HG03354 (cell line): Measurements from ENCODE around the gene WDR70.
"Not testable (repeated sequence)": the region's sequence is repeated elsewhere in the genome, so short reads cannot be mapped to it uniquely, and the experiment has no call there.

Experiments used
- ATAC-seq: cut with Tn5 transposase; IDR thresholded peaks from one replicate; pipeline ENCODE4 v1.9.1; 2021; ENCODE audit warnings: mild to moderate bottlenecking; ENCODE audit not compliant: unreplicated experiment, poor library complexity, severe bottlenecking

Gene WDR70

DNA sequence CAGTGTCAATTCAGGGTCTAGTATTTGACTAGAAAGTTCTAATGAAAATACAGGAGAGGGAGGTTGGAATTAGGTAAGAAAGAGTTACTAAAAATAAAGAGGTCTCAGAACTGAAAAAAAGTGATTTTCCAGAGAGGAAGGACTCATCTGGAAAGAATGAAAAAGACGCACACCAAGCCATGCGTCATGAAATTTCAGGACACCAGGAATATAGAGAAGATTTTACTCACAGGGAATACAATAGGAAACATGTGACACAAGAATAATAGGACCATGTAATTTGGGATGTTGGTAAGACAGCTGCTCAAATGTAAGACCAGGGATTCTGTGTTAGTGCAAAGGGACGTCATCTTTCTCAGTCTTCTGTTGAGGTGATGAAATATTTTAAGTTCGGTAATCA lies 236.1 kb downstream of the WDR70 start:
- no peak for ATAC-seq

DNA sequence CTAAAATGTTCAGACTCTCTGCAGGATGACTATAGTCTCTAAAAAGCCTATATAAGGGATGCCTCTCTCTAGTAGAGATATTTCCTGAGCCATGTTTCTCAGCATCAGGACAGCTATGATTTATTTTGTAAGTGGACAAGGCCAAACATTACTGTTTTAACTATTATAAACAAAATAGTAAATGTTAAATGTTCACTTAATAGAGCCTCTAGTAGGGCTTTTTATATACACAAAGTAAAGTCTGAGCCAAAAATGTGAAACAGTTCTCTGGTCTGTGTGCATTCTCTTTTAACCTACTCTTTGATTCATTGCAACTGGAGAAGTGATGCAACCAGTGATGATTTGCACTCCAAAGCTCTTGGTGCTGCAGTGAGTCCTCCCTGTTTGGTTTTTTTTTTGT lies 240.2 kb downstream of the WDR70 start:
- no peak for ATAC-seq

DNA sequence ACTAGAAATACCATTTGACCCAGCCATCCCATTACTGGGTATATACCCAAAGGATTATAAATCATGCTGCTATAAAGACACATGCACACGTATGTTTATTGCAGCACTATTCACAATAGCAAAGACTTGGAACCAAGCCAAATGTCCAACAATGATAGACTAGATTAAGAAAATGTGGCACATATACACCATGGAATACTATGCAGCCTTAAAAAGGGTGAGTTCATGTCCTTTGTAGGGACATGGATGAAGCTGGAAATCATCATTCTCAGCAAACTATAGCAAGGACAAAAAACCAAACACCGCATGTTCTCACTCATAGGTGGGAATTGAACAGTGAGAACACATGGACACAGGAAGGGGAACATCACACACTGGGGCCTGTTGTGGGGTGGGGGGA lies 243.2 kb downstream of the WDR70 start:
- not testable (repeated sequence) for ATAC-seq

DNA sequence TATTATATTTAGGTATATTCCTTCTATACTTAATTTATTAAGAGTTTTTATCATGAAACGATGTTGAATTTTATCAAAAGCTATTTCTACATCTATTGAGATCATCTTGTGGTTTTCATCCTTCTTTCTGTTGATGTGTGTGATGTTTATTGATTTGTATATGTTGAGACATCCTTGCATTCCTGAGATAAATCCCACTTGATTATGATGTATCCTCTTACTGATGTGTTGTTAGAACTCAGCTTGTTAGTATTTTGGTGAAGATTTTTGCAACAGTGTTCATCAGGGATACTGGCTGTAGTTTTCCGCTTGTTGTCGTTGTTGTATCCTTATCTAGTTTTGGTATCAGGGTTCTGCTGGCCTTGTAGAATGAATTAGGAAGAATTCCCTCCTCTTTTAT lies 247.1 kb downstream of the WDR70 start:
- ATAC-seq: no peak

DNA sequence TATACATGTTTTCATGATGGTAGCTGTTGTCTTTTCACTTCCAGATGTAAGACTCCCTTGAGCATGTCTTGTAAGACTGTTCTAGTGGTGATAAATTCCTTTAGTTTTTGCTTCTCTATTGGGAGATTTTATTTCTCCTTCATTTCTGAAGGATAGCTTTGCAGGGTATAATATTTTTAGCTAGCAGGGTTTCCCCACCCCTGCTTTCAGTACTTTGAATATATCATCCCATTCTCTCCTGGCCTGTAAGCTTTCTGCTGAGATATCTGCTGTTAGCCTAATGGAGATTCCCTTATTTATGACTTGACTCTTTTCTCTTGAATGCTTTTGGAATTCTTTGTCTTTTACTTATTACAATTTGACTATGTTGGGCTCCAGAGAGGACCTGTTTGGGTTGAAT lies 249.8 kb downstream of the WDR70 start:
- no peak for ATAC-seq

DNA sequence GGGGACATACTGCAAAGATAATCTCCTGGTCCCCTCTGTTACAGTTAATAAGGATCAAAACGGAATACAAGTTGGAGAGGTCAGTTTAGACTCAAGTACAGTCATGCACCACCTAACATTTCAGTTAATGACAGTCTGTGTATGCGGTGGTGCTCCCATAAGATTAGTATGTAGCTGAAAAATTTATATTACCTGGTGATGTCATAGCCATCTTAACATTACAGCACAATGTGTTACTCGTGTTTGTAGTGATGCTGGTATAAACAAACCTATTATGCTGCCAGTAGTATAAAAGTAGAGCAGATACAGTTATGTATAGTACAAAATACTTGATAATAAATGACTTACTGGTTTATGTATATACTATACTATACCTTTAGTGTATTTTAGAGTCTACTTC lies 252.8 kb downstream of the WDR70 start:
- ATAC-seq: no peak

DNA sequence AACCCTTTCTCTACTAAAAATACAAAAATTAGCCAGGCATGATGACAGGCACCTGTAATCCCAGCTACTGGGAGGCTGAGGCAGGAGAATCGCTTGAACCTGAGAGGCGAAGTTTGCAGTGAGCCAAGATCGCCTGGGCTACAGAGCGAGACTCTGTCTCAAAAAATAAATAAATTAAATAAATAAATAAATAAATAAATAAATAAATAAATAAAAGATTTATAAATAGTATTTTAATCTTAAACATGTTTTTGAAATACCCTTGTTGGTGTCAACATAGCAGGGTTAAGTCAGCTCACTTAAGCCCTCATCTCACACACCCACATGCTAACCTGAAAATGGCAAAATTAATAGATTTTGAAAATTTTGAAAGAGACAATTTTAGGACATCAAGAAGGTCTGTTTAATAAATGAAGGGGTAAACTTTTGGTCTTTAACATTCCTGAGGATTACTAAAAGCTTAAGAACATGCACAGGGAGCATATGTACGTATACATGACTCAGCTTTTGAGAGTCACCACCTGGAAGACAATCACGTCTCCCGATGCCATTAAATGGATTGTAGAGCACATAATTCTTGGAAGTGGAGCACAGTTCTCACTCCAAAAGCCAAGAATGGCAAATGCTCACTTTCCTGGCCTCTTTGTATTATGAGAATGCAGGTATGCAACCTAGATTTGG lies 258.2 kb downstream of the WDR70 start:
- no peak for ATAC-seq

DNA sequence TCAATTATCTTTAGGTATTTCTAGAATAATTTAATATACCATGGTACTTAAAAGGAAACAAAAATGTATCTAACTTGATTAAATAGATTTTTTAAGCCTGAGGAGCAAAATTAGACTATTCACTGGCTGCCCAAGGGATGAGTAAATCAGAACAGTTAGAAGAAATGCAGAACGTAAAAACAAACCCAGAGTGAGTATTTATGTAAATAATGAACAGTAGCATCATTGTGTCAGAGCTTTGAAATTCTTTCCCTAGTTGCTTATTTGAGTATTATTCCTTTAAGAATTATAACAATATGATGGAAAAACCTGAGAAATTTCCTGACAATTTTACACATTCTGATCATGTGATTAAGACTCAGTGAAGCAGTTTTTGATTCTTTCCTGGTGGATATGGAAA lies 259.8 kb downstream of the WDR70 start:
- ATAC-seq: no peak

DNA sequence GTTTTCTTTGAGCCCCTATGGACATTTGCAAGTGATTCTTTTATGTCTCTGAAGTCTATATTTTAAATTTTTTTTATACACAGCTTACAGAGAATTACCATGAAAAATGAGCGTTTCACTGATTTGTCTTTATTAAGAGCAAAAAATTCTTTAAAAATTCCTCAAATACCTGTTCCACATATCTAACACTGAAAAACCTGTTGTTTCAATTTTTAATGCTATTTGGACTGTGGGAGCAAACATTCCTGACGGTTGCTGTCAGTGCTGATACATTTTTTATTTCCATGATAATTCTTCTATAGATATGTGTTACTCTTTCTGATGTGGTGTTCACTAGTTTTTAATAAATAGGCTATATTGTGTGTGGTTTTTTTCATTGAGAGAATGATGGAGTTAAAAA lies 261.0 kb downstream of the WDR70 start:
- no peak for ATAC-seq

DNA sequence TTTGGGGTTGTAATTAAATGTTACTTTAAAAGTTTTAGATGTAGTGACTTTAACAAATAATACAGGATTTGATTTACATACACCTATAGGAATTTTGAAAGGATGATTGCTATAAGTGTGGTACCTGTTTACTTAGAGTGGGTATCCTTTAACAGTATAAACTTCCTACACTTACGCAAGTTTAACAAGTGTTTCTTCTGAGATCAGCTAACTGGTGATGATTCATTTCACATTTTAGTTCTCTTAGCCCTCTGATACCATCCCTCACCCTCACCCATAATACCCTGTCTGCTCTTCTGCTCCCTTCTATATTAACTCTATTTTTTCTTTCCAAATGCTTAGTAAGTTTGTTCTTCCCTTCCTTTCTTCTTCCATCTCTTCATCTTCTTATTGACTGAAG lies 262.8 kb downstream of the WDR70 start:
- ATAC-seq: no peak

DNA sequence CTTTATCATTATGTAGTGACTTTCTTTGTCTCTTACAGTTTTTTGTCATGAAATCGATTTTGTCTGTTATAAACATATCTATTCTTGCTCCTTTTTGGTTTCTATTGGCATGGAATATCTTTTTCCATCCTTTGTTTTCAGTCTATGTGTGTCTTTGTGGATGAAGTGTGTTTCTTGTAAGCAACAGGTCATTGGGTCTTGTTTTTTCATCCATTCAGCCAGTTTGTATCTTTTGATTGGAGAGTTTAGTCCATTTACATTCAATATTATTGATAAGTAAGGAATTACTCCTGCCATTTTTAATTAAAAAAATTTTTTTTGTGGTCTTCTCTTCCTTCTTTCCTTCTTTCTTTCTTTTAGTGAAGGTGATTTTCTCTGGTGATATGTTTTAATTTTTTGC lies 266.6 kb downstream of the WDR70 start:
- ATAC-seq: no peak

DNA sequence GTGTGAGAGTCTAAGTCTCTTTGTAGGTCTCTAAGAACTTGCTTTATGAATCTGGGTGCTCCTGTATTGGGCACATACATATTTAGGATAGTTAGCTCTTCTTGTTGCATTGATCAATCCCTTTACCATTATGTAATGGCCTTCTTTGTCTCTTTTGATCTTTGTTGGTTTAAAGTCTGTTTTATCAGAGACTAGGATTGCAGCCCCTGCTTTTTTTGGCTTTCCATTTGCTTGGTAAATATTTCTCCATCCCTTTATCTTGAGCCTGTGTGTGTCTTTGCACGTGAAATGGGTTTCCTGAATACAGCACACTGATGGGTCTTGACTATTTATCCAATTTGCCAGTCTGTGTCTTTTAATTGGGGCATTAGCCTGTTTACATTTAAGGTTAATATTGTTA lies 275.4 kb downstream of the WDR70 start:
- ATAC-seq: not testable (repeated sequence)

DNA sequence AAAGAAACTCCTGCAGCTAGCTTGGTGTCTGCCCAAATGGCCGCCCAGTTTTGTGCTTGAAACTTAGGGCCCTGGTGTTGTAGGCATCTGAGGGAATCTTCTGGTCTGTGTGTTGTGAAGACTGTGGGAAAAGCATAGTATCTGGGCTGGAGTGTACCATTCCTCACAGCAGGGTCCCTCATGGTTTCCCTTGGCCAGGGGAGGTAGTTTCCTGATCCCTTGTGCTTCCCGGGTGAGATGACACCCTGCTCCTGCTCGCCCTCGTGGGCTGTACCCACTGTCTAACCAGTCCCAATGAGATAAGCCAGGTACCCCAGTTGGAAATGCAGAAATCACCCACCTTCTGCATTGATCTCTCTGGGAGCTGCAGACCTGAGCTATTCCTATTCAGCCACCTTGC lies 277.9 kb downstream of the WDR70 start:
- ATAC-seq: no peak

DNA sequence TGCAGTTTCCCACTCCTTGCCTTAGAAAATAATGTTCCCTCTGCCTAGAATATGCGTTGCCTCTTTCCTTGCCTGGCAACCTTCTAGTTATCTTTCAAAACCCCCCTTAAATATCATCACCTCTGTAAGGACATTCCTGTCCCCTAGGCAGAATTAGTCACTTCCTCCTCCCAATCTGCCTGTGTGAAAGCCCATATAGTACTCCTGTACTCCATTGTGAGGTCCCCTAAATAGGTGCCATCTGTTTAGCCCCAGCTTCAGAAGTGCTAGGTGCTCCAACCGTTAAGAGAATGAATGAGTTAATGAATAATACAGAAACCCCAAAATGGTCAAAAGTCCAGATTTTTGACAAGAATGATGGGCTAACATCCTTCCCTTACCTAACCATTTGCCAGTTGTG lies 279.3 kb downstream of the WDR70 start:
- ATAC-seq: peak; percentile 45

DNA sequence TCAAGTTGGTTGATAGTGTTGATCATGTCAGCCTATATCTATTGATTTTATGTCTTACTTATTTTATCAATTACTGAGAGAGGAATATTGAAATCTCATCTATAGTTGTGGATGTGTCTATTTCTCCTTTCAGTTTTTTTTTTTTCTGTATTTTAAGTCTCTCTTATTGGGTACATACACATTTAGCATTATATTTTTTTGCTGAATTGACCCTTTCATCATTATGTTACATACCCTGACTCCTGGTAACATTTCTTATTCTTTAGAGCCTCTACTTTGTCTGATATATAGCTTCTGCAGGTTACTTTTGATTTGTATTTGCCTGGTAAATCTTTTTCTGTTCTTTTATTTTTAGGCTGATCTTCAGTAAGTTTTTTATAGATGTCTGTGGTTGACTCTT lies 281.2 kb downstream of the WDR70 start:
- no peak for ATAC-seq

DNA sequence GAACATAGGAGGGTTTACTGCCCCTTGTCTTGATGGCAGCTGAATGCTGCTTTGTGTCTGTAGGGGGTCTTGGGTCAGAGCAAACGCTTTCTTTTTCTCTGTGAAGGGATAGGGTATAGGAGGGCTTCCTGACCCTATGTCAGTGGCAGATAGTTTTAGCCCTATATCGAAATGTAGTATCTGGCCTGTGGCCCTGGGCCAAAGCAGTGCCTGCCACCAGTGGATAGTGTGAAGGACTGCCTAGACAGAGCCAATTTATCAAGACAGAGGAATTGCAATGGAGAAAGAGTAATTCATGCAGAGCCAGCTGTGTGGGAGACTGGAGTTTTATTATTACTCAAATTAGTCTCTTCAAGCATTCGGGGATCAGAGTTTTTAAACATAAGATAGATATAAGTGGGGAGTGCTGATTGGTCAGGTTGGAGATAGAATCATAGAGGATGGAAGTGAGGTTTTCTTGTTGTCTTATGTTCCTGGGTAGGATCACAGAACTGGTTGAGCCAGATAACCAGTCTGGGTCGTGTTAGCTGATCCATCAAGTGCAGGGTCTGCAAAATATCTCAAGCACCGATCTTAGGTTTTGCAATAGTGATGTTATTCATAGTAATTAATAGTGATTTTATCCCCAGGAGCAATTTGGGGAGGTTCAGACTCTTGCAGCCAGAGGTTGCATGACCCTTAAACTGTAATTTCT lies 282.3 kb downstream of the WDR70 start:
- no peak for ATAC-seq

DNA sequence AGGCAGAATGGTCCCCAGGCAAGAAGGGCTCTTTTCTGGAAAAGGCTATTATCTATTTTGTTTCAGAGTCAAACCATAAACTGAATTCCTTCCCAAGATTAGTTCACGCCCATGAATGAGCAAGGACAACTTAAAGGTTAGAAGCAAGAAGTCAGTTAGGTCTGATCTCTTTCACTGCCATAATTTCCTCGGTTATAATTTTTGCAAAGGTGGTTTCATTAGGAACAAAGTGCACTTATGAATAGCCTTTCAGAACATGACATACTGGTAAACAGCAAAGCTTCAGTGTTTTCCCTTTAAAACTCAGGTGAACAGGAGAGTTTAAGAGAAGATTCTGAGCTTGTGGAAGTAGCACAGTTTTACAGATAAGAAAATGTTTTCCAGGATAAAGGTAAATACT lies 282.8 kb downstream of the WDR70 start:
- ATAC-seq: no peak

DNA sequence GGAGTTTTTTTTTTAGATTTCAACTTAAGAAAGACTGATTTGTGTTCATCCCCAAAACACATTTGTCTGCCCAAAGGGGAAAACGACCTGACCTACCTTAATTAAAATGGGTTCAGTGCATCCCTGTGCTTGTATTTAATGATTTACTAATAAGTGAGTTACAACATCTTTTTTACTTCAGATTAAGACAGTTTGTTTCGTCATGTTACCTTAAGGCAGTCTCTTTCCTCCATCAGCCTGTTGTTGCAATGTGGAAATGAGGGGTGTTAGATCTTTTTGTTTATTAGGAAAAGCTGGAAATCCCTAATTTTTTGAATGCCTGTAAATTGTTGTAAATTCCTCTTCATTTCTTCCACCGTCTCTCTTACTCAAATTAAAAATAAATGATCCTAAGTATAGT lies 283.2 kb downstream of the WDR70 start:
- ATAC-seq: no peak

DNA sequence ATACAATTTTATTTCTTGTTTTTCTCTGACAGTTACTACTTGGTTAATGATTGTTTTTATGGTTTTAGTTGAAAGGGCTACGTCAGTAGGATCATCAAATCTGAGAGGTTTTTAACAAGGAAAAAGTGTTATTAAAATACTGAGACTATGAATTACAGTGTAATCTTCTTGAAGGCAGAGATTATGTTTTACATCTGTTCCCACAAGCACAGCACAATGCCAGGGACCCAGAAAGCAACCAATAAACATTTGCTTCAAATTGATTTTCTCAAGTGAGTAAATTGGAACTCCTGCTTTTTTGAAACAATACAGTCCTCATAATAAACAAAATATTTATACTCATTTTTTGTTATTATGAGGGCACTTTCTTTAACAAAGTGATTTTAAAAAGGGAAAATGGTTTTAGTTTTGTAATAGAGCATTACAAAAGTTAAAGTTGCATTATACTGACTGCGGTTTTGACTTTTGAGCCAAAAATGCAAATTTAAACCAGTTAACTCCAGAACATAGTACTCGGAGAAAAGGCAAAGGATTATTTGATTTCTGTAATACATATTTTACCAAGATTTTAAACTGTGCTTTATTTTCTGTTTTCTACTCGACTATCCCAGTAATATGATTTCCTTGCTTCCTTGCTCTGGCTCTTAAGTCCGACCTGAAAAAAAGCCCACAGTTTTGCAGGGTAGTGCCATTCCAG lies 283.8 kb downstream of the WDR70 start:
- no peak for ATAC-seq

DNA sequence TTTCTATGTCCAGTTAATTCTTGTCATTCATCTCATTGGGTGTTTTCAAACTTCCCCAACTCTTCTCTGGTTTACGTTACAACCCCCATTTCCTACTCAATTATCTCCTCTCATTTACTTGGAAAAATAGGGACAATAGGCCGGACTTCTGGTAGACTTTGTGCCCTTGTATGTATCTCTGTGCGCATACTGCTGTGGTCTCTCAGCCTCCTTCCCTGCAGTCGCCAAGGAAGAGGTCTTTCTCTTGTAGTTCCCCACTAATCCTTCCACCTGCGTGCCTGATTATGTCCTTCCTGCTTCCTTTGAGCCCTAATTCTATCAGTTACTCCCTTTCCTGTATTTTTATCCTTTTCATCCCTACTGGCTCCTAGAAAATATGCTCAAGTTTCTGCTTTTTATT lies 284.4 kb downstream of the WDR70 start:
- ATAC-seq: no peak

DNA sequence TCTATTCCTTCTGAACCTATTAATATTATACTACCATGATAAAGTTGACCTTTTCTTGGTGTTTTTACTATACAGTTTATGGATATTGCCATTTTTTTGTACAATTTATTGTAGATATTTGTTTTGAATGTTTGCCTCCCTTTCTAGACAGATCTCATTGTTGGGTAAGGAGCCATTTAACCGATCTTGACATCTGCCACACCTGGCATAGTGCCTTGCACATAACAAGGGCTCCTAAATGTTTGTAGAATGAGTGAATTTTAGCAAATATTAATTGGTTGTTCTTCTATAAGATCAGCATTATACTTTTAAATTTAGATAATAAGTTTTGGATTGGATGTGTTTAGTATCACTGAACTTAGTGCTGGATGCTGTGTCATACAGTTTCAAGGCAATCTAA lies 285.4 kb downstream of the WDR70 start:
- no peak for ATAC-seq
